Measurements from ENCODE around the gene PDIA6.

PDIA6 gene

DNA sequence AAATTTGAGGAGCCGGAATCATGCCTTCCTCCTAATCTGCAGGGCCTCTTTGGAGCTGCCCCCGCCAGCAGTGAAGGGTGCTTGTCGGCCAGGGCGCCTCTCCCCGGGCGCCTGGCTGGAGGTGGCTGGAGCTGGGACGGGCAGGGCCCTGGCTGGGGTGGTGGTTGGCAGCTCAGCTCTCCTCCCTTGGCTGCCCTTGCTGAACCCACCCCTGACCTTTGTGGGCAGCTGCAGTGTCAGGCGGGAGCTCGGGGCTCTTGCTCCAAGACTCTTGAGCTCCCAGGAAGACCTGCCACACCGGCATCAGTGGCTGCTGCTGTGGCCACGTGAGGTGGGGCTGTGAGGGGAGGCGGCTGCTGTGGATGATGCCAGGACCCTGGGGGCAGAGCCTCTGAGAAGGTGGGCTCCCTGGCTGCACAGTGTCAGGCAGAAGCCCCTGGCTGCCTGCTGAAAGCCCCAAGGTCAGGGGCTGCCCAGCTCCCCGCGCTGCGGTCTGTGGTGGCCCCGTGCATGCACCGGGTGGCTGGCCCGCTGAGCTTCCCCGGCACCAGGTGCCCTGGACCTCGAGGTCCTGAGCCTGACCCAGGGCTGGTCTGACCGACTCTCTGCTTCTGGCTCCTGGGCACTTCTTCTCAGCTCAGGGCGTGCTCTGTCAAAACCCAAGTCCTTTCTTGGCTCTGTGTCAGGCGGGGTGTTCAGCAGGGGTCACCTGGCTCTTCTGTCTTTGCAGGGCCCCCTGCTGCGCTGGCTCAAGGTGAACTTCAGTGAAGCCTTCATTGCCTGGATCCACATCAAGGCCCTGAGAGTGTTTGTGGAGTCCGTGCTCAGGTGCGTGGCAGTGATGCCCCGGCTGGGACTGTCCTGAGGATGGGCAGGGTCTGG is 34.5 kb downstream of the PDIA6 start:
- H3K27me3 ChIP-seq (replicated peaks; ENCODE audit: control insufficient read depth, insufficient read depth, low read length) = no peaks in the 10 kb centered on the region
- no peak for DNase-seq (ENCODE audit: low read depth)
- no peaks in the 10 kb centered on the region for H3K9me3 ChIP-seq (ENCODE audit: control insufficient read depth, low read length)

DNA sequence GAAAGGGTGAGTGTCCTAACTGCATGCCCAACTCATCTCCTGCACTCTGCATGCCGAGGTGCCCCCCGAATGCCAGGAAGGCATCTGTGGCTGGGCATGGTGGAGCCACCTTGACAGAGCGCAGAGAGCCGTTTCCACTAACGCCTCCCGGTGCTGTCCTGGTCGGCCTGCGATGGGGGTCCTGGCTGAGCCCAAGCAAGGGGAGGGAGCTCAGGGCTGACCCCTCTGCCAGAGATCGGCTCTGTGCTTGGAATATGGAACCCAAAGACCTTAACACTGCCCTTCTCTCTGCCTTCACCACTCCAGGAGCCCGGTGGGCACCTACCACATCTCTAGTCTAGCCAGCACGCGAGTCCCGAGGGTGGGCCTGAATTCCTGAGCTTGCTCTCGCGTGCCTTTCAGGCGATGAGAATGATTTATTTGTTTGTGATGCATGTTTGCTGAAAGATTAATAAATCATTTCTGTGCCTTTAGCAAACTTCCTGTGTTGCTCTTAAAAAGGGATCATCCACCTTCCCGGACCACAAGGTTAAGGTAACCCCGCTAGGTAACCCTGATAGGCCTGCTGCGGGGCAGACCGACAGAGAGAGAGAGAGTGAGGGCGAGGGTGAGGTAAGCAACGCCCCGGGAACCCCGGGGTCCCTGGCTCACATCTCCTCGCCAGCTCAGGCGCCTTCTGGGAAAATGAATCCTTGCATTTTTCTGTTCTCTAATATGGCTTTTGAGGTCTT is 35.3 kb downstream of the PDIA6 start:
- no peak for DNase-seq (ENCODE audit: low read depth)
- H3K36me3 ChIP-seq (ENCODE audit: control insufficient read depth, insufficient read depth, low read length, severe bottlenecking) = peaks cover 29% of the 10 kb centered on the region
- H3K27me3 ChIP-seq (replicated peaks; ENCODE audit: control insufficient read depth, insufficient read depth, low read length) = no peaks in the 10 kb centered on the region
- H3K9me3 ChIP-seq (ENCODE audit: control insufficient read depth, low read length) = no peaks in the 10 kb centered on the region
- no peak overlapping the region for H3K4me3 ChIP-seq (ENCODE audit: low read length)
- H3K9ac ChIP-seq (ENCODE audit: low read length) = no peak overlapping the region
- H3K4me1 ChIP-seq (ENCODE audit: control insufficient read depth, insufficient read depth, low read length) = no peaks in the 10 kb centered on the region

More for the DNA sequence above, 34.5 kb downstream of the PDIA6 start:
- no peak overlapping the region for H3K4me3 ChIP-seq (ENCODE audit: low read length)
- no peak overlapping the region for H3K9ac ChIP-seq (ENCODE audit: low read length)
- H3K4me1 ChIP-seq (ENCODE audit: control insufficient read depth, insufficient read depth, low read length) = no peaks in the 10 kb centered on the region
- H3K36me3 ChIP-seq (ENCODE audit: control insufficient read depth, insufficient read depth, low read length, severe bottlenecking) = peaks cover 34% of the 10 kb centered on the region

DNA sequence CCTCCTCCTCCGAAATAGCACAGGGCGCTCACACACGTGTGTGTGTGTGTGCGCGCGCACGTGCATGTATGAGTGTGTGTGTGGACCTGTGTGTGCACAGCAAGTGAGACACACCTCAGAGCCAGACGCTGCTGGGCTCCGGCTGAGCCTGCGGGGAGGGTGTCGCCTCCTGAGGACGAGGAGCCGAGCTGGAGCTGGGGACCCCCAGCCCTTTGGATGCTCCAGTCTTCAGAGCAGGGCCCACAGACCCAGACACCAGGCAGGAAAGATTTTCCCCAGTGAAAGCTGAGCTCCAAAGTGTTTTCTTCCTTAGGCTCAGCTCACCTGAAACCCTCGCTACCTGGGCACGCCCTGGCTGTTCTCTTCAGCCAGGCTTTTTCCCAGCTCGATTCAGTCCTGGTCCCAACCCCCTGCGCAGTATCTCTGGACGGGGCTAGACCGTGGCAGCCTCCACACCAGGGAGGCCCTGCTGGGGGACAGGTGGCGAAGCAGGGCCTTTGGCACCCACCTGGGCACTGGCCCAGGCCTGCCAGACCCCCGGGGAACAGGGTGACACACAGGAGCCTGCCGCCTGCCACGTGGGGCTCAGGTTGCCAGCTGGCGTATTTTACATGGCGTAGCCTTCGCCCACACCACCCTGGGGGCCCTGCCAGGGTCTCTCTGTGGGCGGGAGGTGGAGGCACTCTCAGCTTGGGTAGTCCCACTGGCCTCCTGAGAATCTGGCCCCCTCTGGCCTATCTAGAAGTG is 36.2 kb downstream of the PDIA6 start:
- no peaks in the 10 kb centered on the region for H3K27me3 ChIP-seq (replicated peaks; ENCODE audit: control insufficient read depth, insufficient read depth, low read length)
- H3K4me3 ChIP-seq (ENCODE audit: low read length) = no peak overlapping the region
- H3K9me3 ChIP-seq (ENCODE audit: control insufficient read depth, low read length) = no peaks in the 10 kb centered on the region
- H3K4me1 ChIP-seq (ENCODE audit: control insufficient read depth, insufficient read depth, low read length) = no peaks in the 10 kb centered on the region
- no peak overlapping the region for H3K9ac ChIP-seq (ENCODE audit: low read length)
- H3K36me3 ChIP-seq (ENCODE audit: control insufficient read depth, insufficient read depth, low read length, severe bottlenecking) = peaks cover 20% of the 10 kb centered on the region
- no peak for DNase-seq (ENCODE audit: low read depth)

DNA sequence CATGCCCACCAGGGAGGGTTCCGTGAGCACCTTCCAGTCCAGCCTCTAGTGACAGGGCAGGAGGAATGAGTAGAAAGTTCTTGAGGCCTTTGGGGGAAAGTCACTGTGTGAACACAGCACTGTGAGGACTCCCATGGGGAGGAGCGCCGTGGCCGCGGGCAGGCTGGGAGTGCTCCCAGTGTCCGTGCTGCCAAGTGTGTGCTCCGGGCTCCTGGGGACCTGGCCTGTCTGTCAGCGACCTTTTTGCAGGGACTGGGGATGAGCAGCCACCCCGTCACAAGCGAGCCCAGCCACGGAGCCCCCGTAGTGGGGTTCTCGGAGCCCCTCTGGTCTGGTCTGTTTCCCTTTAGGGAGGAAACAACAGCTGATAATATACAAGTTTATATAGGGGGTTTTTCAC is 36.8 kb downstream of the PDIA6 start:
- H3K4me3 ChIP-seq (ENCODE audit: low read length) = no peak overlapping the region
- H3K36me3 ChIP-seq (ENCODE audit: control insufficient read depth, insufficient read depth, low read length, severe bottlenecking) = peaks cover 14% of the 10 kb centered on the region
- H3K27me3 ChIP-seq (replicated peaks; ENCODE audit: control insufficient read depth, insufficient read depth, low read length) = peaks cover 5% of the 10 kb centered on the region
- no peaks in the 10 kb centered on the region for H3K4me1 ChIP-seq (ENCODE audit: control insufficient read depth, insufficient read depth, low read length)
- no peaks in the 10 kb centered on the region for H3K9me3 ChIP-seq (ENCODE audit: control insufficient read depth, low read length)
- DNase-seq (ENCODE audit: low read depth) = no peak
- H3K9ac ChIP-seq (ENCODE audit: low read length) = no peak overlapping the region

DNA sequence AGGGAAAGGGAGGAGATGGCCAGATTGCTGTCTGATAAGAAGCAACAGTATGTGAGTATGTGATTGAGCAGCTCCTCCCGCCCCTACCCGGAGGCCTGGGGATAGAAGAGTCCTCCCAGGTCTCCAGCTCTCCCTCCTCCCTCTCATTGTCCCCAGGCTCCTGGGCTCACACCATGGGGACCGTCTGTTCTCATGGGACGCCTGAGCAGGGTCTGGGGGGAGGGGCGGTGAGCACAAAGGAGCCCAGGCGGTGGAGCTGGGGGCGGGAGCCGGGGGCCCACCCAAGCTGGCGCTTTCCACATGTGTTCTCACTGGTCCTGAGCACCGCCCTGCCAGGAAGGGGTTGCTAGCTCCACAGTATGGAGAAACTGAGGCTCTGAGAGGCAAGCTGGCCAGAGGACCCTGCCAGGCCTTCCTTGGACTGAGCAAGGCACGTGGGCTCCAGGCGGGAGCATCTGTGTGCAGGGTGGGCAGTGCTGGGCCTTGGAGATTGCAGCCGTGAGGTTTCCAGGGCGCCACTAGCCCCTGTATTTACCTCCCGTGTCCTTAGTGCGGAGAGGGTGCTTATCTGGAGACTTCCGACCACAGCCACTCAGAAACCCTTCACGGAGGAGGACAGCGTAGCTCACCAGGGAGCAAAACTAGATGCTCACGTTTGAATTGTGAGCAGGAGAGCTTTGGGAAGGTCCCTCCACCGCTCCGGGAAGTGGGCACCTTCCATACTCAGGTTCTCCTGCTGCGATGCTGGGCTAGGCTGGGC is 37.4 kb downstream of the PDIA6 start:
- Histone ChIP-seq H3K9ac (ENCODE audit: low read length) (no peak overlapping the region), H3K27me3 (replicated peaks; ENCODE audit: control insufficient read depth, insufficient read depth, low read length) (peaks cover 10% of the 10 kb centered on the region), H3K36me3 (ENCODE audit: control insufficient read depth, insufficient read depth, low read length, severe bottlenecking) (peaks cover 10% of the 10 kb centered on the region), H3K9me3 (ENCODE audit: control insufficient read depth, low read length) (no peaks in the 10 kb centered on the region), H3K4me1 (ENCODE audit: control insufficient read depth, insufficient read depth, low read length) (no peaks in the 10 kb centered on the region), H3K4me3 (ENCODE audit: low read length) (no peak overlapping the region)
- DNase-seq (ENCODE audit: low read depth) = no peak

DNA sequence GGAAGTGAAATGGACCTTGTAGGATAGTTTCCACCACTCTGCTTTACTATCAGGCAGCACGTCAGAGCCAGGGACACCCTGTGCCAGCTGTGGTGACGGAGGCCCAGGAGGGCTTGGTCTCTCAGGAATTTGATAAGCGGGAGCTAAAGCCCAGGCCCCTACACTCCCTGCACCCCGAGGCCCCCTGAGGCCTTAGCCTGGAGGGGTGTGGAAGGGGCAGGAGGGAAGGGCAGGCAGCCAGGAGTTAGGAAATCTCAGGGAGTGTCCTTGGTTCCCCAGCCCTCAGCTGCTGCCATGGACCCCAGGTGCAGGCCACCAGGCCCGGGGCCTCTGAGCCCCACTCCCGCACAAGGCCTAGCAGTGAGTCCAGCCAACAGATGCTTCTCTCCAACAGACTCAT is 38.2 kb downstream of the PDIA6 start:
- Histone ChIP-seq H3K27me3 (replicated peaks; ENCODE audit: control insufficient read depth, insufficient read depth, low read length) (peaks cover 10% of the 10 kb centered on the region), H3K36me3 (ENCODE audit: control insufficient read depth, insufficient read depth, low read length, severe bottlenecking) (peaks cover 5% of the 10 kb centered on the region), H3K4me3 (ENCODE audit: low read length) (no peak overlapping the region), H3K4me1 (ENCODE audit: control insufficient read depth, insufficient read depth, low read length) (no peaks in the 10 kb centered on the region), H3K9ac (ENCODE audit: low read length) (no peak overlapping the region), H3K9me3 (ENCODE audit: control insufficient read depth, low read length) (no peaks in the 10 kb centered on the region)
- peak; percentile 23 for DNase-seq (ENCODE audit: low read depth)

DNA sequence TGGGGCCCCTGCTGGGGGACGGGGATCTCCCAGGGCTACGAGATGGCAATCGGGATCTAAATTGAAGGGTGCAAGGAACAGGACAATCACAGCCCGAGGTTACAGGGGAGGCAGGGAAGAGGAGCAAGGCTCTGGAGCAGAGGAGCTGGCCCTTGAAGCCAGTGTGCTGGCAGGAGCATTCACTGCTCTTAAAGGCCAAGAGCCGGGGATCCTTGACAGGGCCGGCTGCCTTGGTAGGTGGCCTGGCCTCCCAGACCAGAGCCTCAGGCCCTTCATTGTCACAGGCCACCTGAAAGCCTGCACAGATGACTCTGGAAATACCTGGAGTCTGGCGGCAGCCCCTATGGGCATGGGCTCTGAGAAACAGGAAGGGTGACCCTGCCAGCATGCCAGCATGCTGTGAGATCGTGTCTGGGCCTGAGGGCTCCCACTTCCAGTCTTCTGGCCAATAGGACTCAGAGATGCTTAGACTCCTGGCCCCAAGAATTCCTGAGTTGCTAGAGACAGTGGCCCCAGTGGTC is 38.7 kb downstream of the PDIA6 start:
- no peak for DNase-seq (ENCODE audit: low read depth)
- Histone ChIP-seq H3K9ac (ENCODE audit: low read length) (no peak overlapping the region), H3K4me1 (ENCODE audit: control insufficient read depth, insufficient read depth, low read length) (no peaks in the 10 kb centered on the region), H3K27me3 (replicated peaks; ENCODE audit: control insufficient read depth, insufficient read depth, low read length) (peaks cover 10% of the 10 kb centered on the region), H3K4me3 (ENCODE audit: low read length) (no peak overlapping the region), H3K9me3 (ENCODE audit: control insufficient read depth, low read length) (no peaks in the 10 kb centered on the region), H3K36me3 (ENCODE audit: control insufficient read depth, insufficient read depth, low read length, severe bottlenecking) (peaks cover 5% of the 10 kb centered on the region)

DNA sequence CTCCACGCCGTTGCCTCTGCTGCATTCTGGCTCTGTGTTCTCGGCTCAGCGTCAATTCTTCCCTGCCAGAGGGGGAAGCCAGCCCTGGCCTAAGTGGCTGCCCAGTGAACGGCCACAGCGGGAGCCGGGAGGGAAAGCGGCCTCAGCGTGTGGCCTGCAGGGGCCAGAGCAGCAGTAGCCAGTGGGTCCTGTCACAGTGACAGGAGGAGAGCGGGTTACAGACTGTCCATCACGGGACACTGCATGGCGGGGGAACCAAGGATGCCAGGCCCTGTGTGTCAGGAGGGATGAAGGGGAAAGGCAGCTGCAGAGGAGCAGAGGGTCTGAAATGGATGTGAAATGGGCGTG is 39.7 kb downstream of the PDIA6 start:
- no peak for DNase-seq (ENCODE audit: low read depth)
- H3K9ac ChIP-seq (ENCODE audit: low read length) = no peak overlapping the region

DNA sequence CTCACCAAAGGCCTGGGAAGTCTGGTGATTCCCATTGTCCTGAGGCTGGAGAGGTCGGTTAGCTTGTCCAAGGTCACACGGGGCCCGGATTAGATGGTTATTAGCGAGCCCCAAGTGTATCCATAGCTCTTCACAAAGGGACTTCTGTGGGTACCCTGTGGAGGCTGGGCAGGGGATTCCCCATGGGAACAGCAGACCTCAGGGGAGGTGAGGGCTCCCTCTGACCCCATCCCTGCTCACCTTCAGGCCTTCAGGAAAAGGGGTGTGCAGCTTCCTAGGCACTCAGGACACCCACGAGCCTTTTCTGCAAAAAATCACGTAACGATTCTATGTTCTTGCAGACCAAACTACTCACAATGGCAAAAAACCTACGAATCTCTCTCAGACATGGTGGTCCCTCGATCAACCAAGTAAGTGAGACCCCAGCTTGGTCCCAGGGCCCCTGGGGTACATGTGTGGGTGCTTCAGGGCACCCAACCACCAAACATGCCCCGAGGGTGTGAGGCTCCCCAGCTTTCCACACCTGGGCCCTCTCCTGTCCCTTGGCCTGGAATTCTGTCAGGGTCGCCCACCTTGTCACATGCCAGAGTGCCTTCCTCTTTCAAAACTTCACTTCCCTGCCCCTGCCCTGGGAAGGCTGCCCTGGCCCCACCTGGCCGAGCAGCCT is 40.3 kb downstream of the PDIA6 start:
- DNase-seq (ENCODE audit: low read depth) = no peak
- Histone ChIP-seq H3K9me3 (ENCODE audit: control insufficient read depth, low read length) (no peaks in the 10 kb centered on the region), H3K27me3 (replicated peaks; ENCODE audit: control insufficient read depth, insufficient read depth, low read length) (peaks cover 10% of the 10 kb centered on the region), H3K4me3 (ENCODE audit: low read length) (no peak overlapping the region), H3K36me3 (ENCODE audit: control insufficient read depth, insufficient read depth, low read length, severe bottlenecking) (no peaks in the 10 kb centered on the region), H3K9ac (ENCODE audit: low read length) (no peak overlapping the region), H3K4me1 (ENCODE audit: control insufficient read depth, insufficient read depth, low read length) (no peaks in the 10 kb centered on the region)

More for the DNA sequence above, 39.7 kb downstream of the PDIA6 start:
- Histone ChIP-seq H3K27me3 (replicated peaks; ENCODE audit: control insufficient read depth, insufficient read depth, low read length) (peaks cover 10% of the 10 kb centered on the region), H3K4me1 (ENCODE audit: control insufficient read depth, insufficient read depth, low read length) (no peaks in the 10 kb centered on the region), H3K36me3 (ENCODE audit: control insufficient read depth, insufficient read depth, low read length, severe bottlenecking) (no peaks in the 10 kb centered on the region), H3K9me3 (ENCODE audit: control insufficient read depth, low read length) (no peaks in the 10 kb centered on the region), H3K4me3 (ENCODE audit: low read length) (no peak overlapping the region)

DNA sequence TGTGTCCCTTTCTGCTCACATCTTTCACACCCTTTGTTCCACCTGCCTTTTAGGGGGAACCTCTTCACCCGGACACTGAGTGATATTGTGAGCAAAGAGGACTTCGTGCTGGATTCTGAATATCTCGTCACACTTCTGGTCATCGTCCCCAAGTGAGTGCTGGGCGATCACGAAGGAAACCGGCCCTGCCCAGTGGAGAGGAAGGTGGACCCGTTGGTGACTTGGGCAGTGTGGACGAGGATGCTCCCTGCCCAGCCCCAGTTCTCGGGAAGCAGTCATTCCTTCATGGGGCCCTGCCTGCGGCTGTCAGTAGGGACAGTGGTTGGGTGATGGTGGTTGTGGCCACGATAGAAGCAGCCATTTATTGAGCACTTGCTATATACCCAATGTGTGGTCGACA is 40.8 kb downstream of the PDIA6 start:
- Histone ChIP-seq H3K4me3 (ENCODE audit: low read length) (no peak overlapping the region), H3K4me1 (ENCODE audit: control insufficient read depth, insufficient read depth, low read length) (no peaks in the 10 kb centered on the region), H3K27me3 (replicated peaks; ENCODE audit: control insufficient read depth, insufficient read depth, low read length) (peaks cover 10% of the 10 kb centered on the region), H3K9ac (ENCODE audit: low read length) (no peak overlapping the region), H3K36me3 (ENCODE audit: control insufficient read depth, insufficient read depth, low read length, severe bottlenecking) (no peaks in the 10 kb centered on the region), H3K9me3 (ENCODE audit: control insufficient read depth, low read length) (no peaks in the 10 kb centered on the region)
- no peak for DNase-seq (ENCODE audit: low read depth)
